PC-9 (cell line): Measurements from ENCODE around the gene IGFBP7.

Experiments
- EZH2 ChIP-seq: fragments of 200-600 bp; sonication (generic); IDR thresholded peaks from 2 replicates; pipeline ENCODE4 v1.8.0; 2017; ENCODE audit warnings: antibody characterized with exemption, low read depth
- TF ChIP-seq, protein P1 (sequence below): fragments of 200-600 bp; sonication (generic); conservative IDR thresholded peaks from 2 replicates; pipeline ENCODE4 v1.6.1; 2017; ENCODE audit warnings: mixed run types, antibody characterized with exemption, mild to moderate bottlenecking, moderate library complexity

DNA sequence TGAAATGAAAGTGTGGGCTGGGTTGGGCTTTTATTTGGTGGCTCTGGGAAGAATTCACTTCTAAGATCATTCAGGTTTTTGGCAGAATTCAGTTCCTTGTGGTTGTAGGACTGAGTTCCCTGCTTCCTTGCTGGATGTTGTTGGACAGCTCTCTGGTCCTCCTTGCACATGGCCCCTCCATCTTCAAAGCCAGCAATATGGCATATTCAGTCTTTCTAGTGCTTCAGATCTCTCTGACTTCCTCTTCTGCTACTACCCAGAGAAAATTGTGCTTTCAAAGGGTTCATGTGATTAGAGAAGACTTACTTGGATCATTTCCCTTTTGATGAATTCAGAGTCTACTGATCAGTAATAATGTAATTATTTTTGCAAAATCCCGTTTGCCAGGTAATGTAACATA lies 12.8 kb upstream of the IGFBP7 start:
- TF ChIP-seq, protein P1, sequence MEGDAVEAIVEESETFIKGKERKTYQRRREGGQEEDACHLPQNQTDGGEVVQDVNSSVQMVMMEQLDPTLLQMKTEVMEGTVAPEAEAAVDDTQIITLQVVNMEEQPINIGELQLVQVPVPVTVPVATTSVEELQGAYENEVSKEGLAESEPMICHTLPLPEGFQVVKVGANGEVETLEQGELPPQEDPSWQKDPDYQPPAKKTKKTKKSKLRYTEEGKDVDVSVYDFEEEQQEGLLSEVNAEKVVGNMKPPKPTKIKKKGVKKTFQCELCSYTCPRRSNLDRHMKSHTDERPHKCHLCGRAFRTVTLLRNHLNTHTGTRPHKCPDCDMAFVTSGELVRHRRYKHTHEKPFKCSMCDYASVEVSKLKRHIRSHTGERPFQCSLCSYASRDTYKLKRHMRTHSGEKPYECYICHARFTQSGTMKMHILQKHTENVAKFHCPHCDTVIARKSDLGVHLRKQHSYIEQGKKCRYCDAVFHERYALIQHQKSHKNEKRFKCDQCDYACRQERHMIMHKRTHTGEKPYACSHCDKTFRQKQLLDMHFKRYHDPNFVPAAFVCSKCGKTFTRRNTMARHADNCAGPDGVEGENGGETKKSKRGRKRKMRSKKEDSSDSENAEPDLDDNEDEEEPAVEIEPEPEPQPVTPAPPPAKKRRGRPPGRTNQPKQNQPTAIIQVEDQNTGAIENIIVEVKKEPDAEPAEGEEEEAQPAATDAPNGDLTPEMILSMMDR, result no peak
- no peak for TF ChIP-seq EZH2
